Activated B cell treated with CpG ODN at 0.5 μM for 24 hours (primary cell): Measurements from ENCODE around the gene IL17C. TPM values are rescaled to one million over a fixed set of nuclear protein-coding genes. Genes with fewer than 3 reads are reported as not detected.

Experiments used
- ATAC-seq: fragments of 200-7000 bp; cut with Tn5 transposase; one replicate; pipeline ENCODE4 v1.10.0; 2021; ENCODE audit warnings: low read depth, mild to moderate bottlenecking, moderate library complexity
- CTCF ChIA-PET: fragments of 350-600 bp; sonication (Branson Sonifier 250); formaldehyde crosslinking; loops from one replicate; lab custom pipeline; 2021; ENCODE audit warnings: antibody characterized with exemption; lab: Charles Lee
- POLR2A ChIA-PET: fragments of 350-600 bp; sonication (Branson Sonifier 250); formaldehyde crosslinking; loops from one replicate; lab custom pipeline; 2021; ENCODE audit warnings: antibody characterized with exemption; lab: Charles Lee
- DNase-seq: peaks from one replicate; pipeline ENCODE4 v3.0.0; 2022
- H3K27ac Mint-ChIP-seq: one replicate; pipeline ENCODE4 v1.8.0; 2020; ENCODE audit warnings: mixed read lengths
- H3K27me3 Mint-ChIP-seq: one replicate; pipeline ENCODE4 v1.8.0; 2021; ENCODE audit warnings: mixed read lengths
- H3K36me3 Mint-ChIP-seq: one replicate; pipeline ENCODE4 v1.8.0; 2021; ENCODE audit warnings: low read depth, mixed read lengths
- H3K4me1 Mint-ChIP-seq: one replicate; pipeline ENCODE4 v1.8.0; 2021; ENCODE audit warnings: mixed read lengths
- H3K4me3 Mint-ChIP-seq: one replicate; pipeline ENCODE4 v1.8.0; 2020; ENCODE audit warnings: mild to moderate bottlenecking, mixed read lengths
- H3K9me3 Mint-ChIP-seq: one replicate; pipeline ENCODE4 v1.8.0; 2020; ENCODE audit warnings: mixed read lengths
- CTCF ChIP-seq: fragments of 200-600 bp; IDR thresholded peaks from one replicate; pipeline ENCODE4 v1.8.0; 2022; ENCODE audit warnings: antibody characterized with exemption, mild to moderate bottlenecking
- intact Hi-C: fragments of 100-400 bp; cut with micrococcal nuclease; formaldehyde crosslinking; loops from one replicate; pipeline ENCODE4 v1.15.1; 2024
- total RNA-seq: library from RNA; stranded (reverse); gene quantifications from 2 replicates; pipeline ENCODE4 v1.2.3, GENCODE V29; 2022

The IL17C gene
- total RNA-seq, 1 donor from 2014 or later = 0.69 TPM

GRCh38 chr16:88677721-88678120, 39.3 kb downstream of the IL17C start:
- Mint-ChIP-seq H3K9me3 (no peaks in the 10 kb centered on the region), H3K4me3 (no peak overlapping the region), H3K27ac (no peak overlapping the region), H3K27me3 (no peaks in the 10 kb centered on the region), H3K36me3 (peaks cover 17% of the 10 kb centered on the region), H3K4me1 (peaks cover 21% of the 10 kb centered on the region)
- no peak for TF ChIP-seq CTCF
- CTCF ChIA-PET = no interaction called here
- DNase-seq = no peak
- intact Hi-C loops = no loop called here
- no peak for ATAC-seq
- POLR2A ChIA-PET = no interaction called here

GRCh38 chr16:88678224-88678979, 40.0 kb downstream of the IL17C start:
- H3K27me3 Mint-ChIP-seq = no peaks in the 10 kb centered on the region
- no peak for DNase-seq
- CTCF ChIA-PET = no interaction called here

GRCh38 chr16:88680554-88681083, 42.2 kb downstream of the IL17C start:
- POLR2A ChIA-PET = interaction anchor here (0.7 to 3.8 kb wide), 8 partner anchors 17 to 158 kb away, joined by 3 to 32 read pairs (median 6); partner anchors contain the start of genes CYBA, MVD and ZC3H18
- peaks cover 46% of the 10 kb centered on the region for H3K4me1 Mint-ChIP-seq
- no peak for TF ChIP-seq CTCF
- ATAC-seq = no peak
- no peaks in the 10 kb centered on the region for H3K27me3 Mint-ChIP-seq
- peak overlapping the region; percentile 93 for H3K27ac Mint-ChIP-seq
- no peak for DNase-seq
- intact Hi-C loops = loop anchor here (1.0 to 10.0 kb wide), 4 partner anchors 21 to 226 kb away; partner anchors contain the start of genes CTU2, CYBA, RNF166 and ZFPM1
- H3K9me3 Mint-ChIP-seq = no peaks in the 10 kb centered on the region
- peaks cover 12% of the 10 kb centered on the region for H3K36me3 Mint-ChIP-seq
- CTCF ChIA-PET = interaction anchor here (1.3 to 1.4 kb wide), 2 partner anchors 16 to 20 kb away, joined by 4 to 6 read pairs; no protein-coding TSS in a partner anchor
- H3K4me3 Mint-ChIP-seq = peak overlapping the region; percentile 79

More at GRCh38 chr16:88678224-88678979, 40.0 kb downstream of the IL17C start:
- H3K4me3 Mint-ChIP-seq = no peak overlapping the region
- intact Hi-C loops = no loop called here
- POLR2A ChIA-PET = interaction anchor here (3.8 kb wide), 1 partner anchor 15 kb away, joined by 32 read pairs; the partner anchor contains the start of gene MVD
- no peak for TF ChIP-seq CTCF
- H3K27ac Mint-ChIP-seq = no peak overlapping the region
- peaks cover 17% of the 10 kb centered on the region for H3K36me3 Mint-ChIP-seq
- ATAC-seq = no peak
- no peaks in the 10 kb centered on the region for H3K9me3 Mint-ChIP-seq
- H3K4me1 Mint-ChIP-seq = peaks cover 25% of the 10 kb centered on the region

- Mint-ChIP-seq H3K9me3 (no peaks in the 10 kb centered on the region), H3K4me3 (peak overlapping the region; percentile 79), H3K4me1 (peaks cover 46% of the 10 kb centered on the region), H3K27me3 (no peaks in the 10 kb centered on the region), H3K27ac (peak overlapping the region; percentile 93), H3K36me3 (peaks cover 9% of the 10 kb centered on the region)
- ATAC-seq (peak; percentile 12), DNase-seq (no peak)
- intact Hi-C loops = loop anchor here (1.0 to 10.0 kb wide), 4 partner anchors 20 to 226 kb away; partner anchors contain the start of genes CTU2, CYBA, RNF166 and ZFPM1
- ChIA-PET POLR2A (interaction anchor here (0.7 to 3.8 kb wide), 9 partner anchors 10 to 158 kb away, joined by 3 to 32 read pairs (median 5); partner anchors contain the start of genes CYBA, MVD and ZC3H18), CTCF (interaction anchor here (0.8 to 1.4 kb wide), 4 partner anchors 17 to 48 kb away, joined by 3 to 6 read pairs (median 4); no protein-coding TSS in a partner anchor)
- no peak for TF ChIP-seq CTCF
Observed at GRCh38 chr16:88681084-88681680, 42.8 kb downstream of the IL17C start.
